Lung (tissue), 12 donors: ENCODE measurements around the gene FKBP14. TPM values are rescaled to one million over a fixed set of nuclear protein-coding genes. Genes with fewer than 3 reads are reported as not detected.

Experiments used
- ATAC-seq: fragments of 200-7000 bp; cut with Tn5 transposase; one replicate; pipeline ENCODE4 v1.9.1; 2020; ENCODE audit warnings: moderate number of reproducible peaks; ENCODE audit not compliant: insufficient read depth, low FRiP score
- DNase-seq, 3 donors: peaks; one replicate each; pipeline ENCODE4 v3.0.0-alpha.2; 2013 to 2017
- H3K27ac ChIP-seq, 2 donors: one replicate each; pipeline ENCODE4 v1.5.1; 2013; ENCODE audit warnings: mild to moderate bottlenecking in 2 of 2, moderate library complexity in 2 of 2, control low read depth in 1 of 2, inconsistent platforms in 1 of 2, low read depth in 1 of 2, low read length in 1 of 2
- H3K27me3 ChIP-seq, 3 donors: one replicate each; pipeline ENCODE4 v1.5.1; 2013; ENCODE audit warnings: low read length in 2 of 3; ENCODE audit not compliant: control insufficient read depth in 3 of 3, insufficient read depth in 3 of 3
- H3K36me3 ChIP-seq, 4 donors: one replicate each; pipeline ENCODE4 v1.5.1; 2013; ENCODE audit warnings: low read length in 4 of 4, mild to moderate bottlenecking in 1 of 4, moderate library complexity in 1 of 4; ENCODE audit not compliant: control insufficient read depth in 4 of 4, insufficient read depth in 4 of 4
- H3K4me1 ChIP-seq, 5 donors: one replicate each; pipeline ENCODE4 v1.5.1; 2013; ENCODE audit warnings: low read length in 5 of 5, mild to moderate bottlenecking in 2 of 5, moderate library complexity in 1 of 5; ENCODE audit not compliant: control insufficient read depth in 5 of 5, insufficient read depth in 5 of 5
- H3K4me3 ChIP-seq: one replicate; pipeline ENCODE4 v1.5.1; 2013; ENCODE audit warnings: mild to moderate bottlenecking, control low read depth, moderate library complexity
- H3K9ac ChIP-seq, 2 donors: one replicate each; pipeline ENCODE4 v1.5.1; 2013; ENCODE audit warnings: low read length in 2 of 2, control low read depth in 1 of 2; ENCODE audit not compliant: insufficient read depth in 1 of 2
- H3K9me3 ChIP-seq, 4 donors: one replicate each; pipeline ENCODE4 v1.5.1; 2013; ENCODE audit warnings: low read length in 3 of 4, mild to moderate bottlenecking in 1 of 4, moderate library complexity in 1 of 4; ENCODE audit not compliant: control insufficient read depth in 4 of 4, insufficient read depth in 3 of 4
- WGBS, 2 donors: extraction: QIAGEN DNeasy Blood & Tissue Kit; methylation state at CpG; one replicate each; pipeline ENCODE4 v1.1.7; 2013; 5-methylcytosine and 5-hydroxymethylcytosine counted together
- polyA plus RNA-seq, 2 donors: library from polyadenylated mRNA; stranded (reverse); fragments of 200-250 nt; gene quantifications; one replicate each; pipeline ENCODE4 v1.2.1, GENCODE V29; 2013
- total RNA-seq, 2 donors: library from RNA; depleted of rRNA in 1 of 2; stranded (reverse); fragments of >200 nt in 1 of 2; gene quantifications; one replicate each; pipeline ENCODE4 v1.2.1, GENCODE V29; 2014 to 2021
- TF ChIP-seq, protein P1 (sequence below): IDR thresholded peaks from 2 replicates; pipeline ENCODE4 v1.5.1; 2012; ENCODE audit warnings: mild to moderate bottlenecking; ENCODE audit errors: control extremely low read depth, extremely low read depth
- donor health status: control.
- donor health status: control.
- donor health status: Bipolar disorder and iron deficiency.
- donor health status: healthy.
- donor health status: DM: yes; HTN: yes; CAD: no.

Gene FKBP14
- total and polyA plus RNA-seq, 4 donors, result 2.6 to 21.5 (median 11.9) TPM

DNA sequence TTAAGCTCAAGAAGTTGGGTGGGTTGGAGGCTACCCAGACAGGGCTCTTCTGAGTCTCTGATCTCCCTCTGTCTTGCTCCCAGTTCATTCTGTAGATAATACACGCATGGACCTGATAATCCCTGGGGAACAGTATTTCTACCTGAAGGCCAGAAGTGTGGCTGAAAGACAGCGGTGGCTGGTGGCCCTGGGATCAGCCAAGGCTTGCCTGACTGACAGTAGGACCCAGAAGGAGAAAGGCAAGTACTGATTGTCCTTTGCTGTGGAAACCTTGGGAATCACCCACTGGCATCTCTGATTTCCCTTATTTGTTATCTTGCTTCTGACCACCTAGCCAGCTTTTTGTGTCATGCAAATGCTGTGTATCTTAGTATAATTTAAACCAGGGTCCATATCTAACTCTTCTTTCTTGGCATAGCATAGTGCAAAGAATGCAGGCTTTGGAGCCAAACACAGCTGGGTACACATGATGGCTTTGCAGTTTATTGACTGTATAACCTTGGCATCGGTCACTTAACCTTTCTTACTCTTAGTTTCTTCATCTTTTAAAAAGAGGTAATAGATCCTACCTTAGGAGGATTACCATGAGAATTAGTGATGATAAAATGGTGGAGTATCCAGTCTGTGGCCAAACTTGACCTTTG, 19.7 kb upstream of the FKBP14 start:
- TF ChIP-seq, protein P1, sequence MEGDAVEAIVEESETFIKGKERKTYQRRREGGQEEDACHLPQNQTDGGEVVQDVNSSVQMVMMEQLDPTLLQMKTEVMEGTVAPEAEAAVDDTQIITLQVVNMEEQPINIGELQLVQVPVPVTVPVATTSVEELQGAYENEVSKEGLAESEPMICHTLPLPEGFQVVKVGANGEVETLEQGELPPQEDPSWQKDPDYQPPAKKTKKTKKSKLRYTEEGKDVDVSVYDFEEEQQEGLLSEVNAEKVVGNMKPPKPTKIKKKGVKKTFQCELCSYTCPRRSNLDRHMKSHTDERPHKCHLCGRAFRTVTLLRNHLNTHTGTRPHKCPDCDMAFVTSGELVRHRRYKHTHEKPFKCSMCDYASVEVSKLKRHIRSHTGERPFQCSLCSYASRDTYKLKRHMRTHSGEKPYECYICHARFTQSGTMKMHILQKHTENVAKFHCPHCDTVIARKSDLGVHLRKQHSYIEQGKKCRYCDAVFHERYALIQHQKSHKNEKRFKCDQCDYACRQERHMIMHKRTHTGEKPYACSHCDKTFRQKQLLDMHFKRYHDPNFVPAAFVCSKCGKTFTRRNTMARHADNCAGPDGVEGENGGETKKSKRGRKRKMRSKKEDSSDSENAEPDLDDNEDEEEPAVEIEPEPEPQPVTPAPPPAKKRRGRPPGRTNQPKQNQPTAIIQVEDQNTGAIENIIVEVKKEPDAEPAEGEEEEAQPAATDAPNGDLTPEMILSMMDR, result no peak
- Histone ChIP-seq H3K36me3 (peaks cover 6 to 28% (median 21%) of the 10 kb centered on the region in 4 donors), H3K9me3 (no peaks in the 10 kb centered on the region), H3K9ac (no peak overlapping the region), H3K4me3 (no peak overlapping the region), H3K4me1 (peaks cover 0 to 3% (median 0%) of the 10 kb centered on the region in 5 donors), H3K27ac (no peak overlapping the region), H3K27me3 (no peaks in the 10 kb centered on the region)
- ATAC-seq, result no peak
- DNase-seq, result no peak
- 95 to 97% methylated on average over 3 of the region's 3 CpGs for WGBS, 2 donors

DNA sequence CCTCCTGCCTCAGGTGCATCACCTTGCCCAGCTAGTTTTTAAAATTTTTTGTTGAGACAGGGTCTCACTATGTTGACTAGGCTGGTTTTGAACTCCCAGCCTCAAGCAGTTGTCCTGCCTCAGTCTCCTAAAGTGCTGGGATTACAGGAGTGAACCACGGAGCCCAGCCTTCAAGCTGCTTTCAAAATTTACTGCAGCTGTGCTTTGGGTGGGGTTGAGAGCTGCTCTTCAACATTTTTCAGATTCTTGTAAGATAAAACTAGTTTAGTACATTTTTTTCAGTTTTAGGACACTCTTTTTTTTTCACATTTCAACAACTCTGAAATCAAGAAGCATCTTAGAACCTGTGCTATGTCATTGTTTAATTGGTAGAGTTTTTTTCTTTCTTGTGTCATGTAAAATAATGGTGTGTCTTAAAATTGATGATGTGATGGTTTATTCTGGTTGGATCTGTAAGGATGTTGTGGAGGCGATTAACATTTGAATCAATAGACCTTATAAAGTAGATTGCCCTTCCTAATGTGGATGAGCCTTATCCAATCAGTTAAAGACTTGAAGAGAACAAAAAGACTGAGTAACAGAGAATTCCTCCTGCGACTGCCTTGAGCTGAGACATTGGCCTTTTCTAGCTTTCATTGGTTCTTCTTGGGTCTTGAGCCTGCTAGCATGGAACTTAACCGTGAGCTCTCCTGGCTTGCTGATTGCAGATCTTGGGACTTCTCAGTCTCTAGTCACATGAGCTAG, 15.2 kb upstream of the FKBP14 start:
- Histone ChIP-seq H3K9ac (no peak overlapping the region), H3K27ac (no peak overlapping the region), H3K27me3 (no peaks in the 10 kb centered on the region), H3K36me3 (peaks cover 4 to 17% (median 13%) of the 10 kb centered on the region in 4 donors), H3K9me3 (no peaks in the 10 kb centered on the region), H3K4me3 (no peak overlapping the region), H3K4me1 (peaks cover 0 to 4% (median 3%) of the 10 kb centered on the region in 5 donors)
- DNase-seq (no peak), ATAC-seq (no peak)
- WGBS, 2 donors, result 84 to 92% methylated on average over 4 of the region's 4 CpGs
- TF ChIP-seq, protein P1, result no peak

DNA sequence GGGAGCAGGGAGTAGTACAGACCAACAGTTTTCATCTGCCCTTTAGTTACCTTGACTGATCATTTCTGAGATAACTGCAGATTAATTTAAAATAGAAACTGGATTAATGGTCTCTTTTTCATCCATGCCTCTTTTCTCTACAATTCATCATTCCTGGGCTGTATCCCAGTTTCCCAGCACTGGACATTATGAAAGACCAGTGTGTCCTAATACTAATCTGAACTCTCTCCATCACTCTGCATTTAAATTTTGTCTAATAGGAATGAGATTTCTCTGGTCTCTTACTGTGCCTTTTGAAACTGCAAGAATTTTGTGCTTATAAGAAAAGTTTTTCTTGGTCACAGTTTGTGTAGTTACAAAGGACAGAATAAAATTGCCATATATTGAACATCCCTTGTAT, 14.4 kb upstream of the FKBP14 start:
- Histone ChIP-seq H3K4me1 (peaks cover 0 to 4% (median 0%) of the 10 kb centered on the region in 5 donors), H3K36me3 (peaks cover 2 to 9% (median 6%) of the 10 kb centered on the region in 4 donors), H3K9ac (no peak overlapping the region), H3K27ac (no peak overlapping the region), H3K4me3 (no peak overlapping the region), H3K27me3 (no peaks in the 10 kb centered on the region), H3K9me3 (no peaks in the 10 kb centered on the region)
- ATAC-seq (no peak), DNase-seq (no peak)
- TF ChIP-seq, protein P1, result no peak
